ENCODE data around the gene ZRANB1. TPM values are rescaled to one million over a fixed set of nuclear protein-coding genes. Genes with fewer than 3 reads are reported as not detected.

Gene ZRANB1
- total RNA-seq, 4 donors from 2014 or later, result 25.9 to 34.2 (median 34.1) TPM

- no peak for TF ChIP-seq CTCF (IDR thresholded peaks at IDR 0.05)
- DNase-seq (ENCODE audit: low spot score), result no peak
These were observed 78.5 kb downstream of the ZRANB1 start for GRCh38 chr10:125020386-125020785.

GRCh38 chr10:125020871-125021270 is 78.9 kb downstream of the ZRANB1 start:
- DNase-seq (ENCODE audit: low spot score) (no peak), ATAC-seq (ENCODE audit: low FRiP score) (no peak)
- no peak for TF ChIP-seq CTCF (IDR thresholded peaks at IDR 0.05)

More at GRCh38 chr10:125020386-125020785, 78.5 kb downstream of the ZRANB1 start:
- ATAC-seq (ENCODE audit: low FRiP score), result no peak

GRCh38 chr10:125021686-125022344 is 79.9 kb downstream of the ZRANB1 start:
- no peak for ATAC-seq (ENCODE audit: low FRiP score)
- TF ChIP-seq CTCF (IDR thresholded peaks at IDR 0.05), result no peak
- DNase-seq (ENCODE audit: low spot score), result no peak

GRCh38 chr10:125022671-125023070 is 80.7 kb downstream of the ZRANB1 start:
- TF ChIP-seq CTCF (IDR thresholded peaks at IDR 0.05), result no peak
- ATAC-seq (ENCODE audit: low FRiP score) (no peak), DNase-seq (ENCODE audit: low spot score) (no peak)

GRCh38 chr10:125023255-125023654 is 81.3 kb downstream of the ZRANB1 start:
- ATAC-seq (ENCODE audit: low FRiP score) (no peak), DNase-seq (ENCODE audit: low spot score) (no peak)
- no peak for TF ChIP-seq CTCF (IDR thresholded peaks at IDR 0.05)

GRCh38 chr10:125023862-125024496 is 82.1 kb downstream of the ZRANB1 start:
- no peak for ATAC-seq (ENCODE audit: low FRiP score)

More at GRCh38 chr10:125023862-125024496, 82.1 kb downstream of the ZRANB1 start:
- TF ChIP-seq CTCF (IDR thresholded peaks at IDR 0.05), result no peak
- no peak for DNase-seq (ENCODE audit: low spot score)
